ENCODE measurements around the gene PFKL.

GRCh38 chr21:44319407-44320065, 19.7 kb downstream of the PFKL start:
- TF ChIP-seq, protein P1, sequence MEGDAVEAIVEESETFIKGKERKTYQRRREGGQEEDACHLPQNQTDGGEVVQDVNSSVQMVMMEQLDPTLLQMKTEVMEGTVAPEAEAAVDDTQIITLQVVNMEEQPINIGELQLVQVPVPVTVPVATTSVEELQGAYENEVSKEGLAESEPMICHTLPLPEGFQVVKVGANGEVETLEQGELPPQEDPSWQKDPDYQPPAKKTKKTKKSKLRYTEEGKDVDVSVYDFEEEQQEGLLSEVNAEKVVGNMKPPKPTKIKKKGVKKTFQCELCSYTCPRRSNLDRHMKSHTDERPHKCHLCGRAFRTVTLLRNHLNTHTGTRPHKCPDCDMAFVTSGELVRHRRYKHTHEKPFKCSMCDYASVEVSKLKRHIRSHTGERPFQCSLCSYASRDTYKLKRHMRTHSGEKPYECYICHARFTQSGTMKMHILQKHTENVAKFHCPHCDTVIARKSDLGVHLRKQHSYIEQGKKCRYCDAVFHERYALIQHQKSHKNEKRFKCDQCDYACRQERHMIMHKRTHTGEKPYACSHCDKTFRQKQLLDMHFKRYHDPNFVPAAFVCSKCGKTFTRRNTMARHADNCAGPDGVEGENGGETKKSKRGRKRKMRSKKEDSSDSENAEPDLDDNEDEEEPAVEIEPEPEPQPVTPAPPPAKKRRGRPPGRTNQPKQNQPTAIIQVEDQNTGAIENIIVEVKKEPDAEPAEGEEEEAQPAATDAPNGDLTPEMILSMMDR (conservative IDR thresholded peaks at IDR 0.05 in 1 of 2, IDR thresholded peaks at IDR 0.05 in 1 of 2; ENCODE audit: low read depth in 1 of 2, low read length in 2 of 2) = no peak
- no peak for TF ChIP-seq EZH2 (IDR thresholded peaks at IDR 0.05; ENCODE audit: low read length, missing control alignments)
